ENCODE results near the gene SPINK4.

Gene SPINK4

DNA sequence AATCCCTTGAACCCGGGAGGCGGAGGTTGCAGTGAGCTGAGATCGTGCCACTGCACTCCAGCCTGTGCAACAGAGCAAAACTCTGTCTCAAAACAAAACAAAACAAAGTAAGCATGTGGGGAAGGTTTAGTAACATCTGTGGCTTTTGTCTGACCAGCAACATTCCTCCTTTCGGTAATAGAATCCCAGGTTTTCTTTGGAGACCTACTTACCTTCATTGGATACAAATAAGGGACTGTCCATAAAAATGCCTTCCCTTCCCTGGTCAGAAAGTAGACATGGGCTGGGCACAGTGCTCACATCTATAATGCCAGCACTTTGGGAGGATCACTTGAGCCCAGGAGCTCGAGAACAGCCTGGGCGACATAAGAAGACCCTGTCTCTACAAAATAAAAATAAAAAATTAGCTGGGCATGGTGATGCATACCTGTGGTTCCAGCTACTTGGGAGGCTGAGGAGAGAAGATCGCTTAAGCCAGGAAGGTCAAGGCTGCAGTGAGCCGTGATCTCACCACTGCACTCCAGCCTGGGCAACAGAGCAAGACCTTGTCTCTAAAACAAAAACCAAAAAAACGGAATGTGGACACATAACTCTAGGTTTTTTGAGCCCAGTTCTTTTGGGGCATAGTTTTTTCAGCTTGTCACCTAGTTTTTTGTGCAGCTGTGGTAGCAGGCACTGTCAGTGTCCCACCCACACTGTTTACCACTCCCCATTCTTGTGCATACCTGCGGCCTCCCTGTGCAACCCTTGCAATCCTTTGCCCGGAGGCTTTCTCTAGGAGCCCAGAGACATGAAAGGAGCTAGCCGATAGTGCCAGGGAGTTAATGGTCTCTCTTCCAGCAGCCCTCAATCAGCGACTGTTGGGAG, 9.0 kb upstream of the SPINK4 start:
- no peak for DNase-seq

GRCh38 chr9:33231623-33231942, 8.4 kb upstream of the SPINK4 start:
- no peak for DNase-seq

- no peak for DNase-seq
Observed at GRCh38 chr9:33232815-33233214, 7.2 kb upstream of the SPINK4 start.

DNA sequence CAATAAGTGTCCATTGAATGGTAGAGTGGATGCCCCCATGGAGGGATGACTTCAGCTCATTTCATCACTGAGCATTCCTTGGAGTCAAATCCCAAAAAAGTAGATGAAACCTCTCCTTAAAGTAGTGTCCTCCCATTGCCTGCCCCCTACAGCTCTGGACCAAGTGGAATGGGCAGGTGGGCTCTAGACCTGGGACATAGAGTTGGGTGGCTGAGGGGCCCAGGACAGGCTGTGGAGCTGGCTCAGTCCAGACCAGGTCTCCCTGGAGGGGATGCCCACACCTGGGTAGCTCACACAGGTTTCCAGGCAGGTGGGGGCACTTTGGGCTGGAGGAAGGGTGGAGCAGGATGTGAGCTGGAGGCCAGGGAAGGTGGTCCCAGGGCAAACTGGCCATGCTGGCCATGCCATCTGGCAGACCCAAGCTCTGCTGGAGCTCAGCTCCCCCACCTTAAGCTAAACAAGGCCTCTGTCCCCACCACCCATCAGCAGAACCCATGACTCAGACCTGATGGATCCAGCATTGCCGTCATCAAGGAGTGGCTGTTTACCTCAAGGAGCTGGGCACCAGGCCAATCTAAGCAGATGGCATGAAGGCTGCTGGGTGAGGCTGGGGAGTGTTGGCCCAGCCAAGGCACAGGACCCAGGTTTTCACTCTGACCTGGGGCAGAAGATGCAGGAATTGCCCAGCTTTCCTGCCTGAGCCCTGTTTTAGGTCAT, 6.2 kb upstream of the SPINK4 start:
- no peak for DNase-seq

GRCh38 chr9:33234511-33235467, 5.2 kb upstream of the SPINK4 start:
- no peak for DNase-seq

DNA sequence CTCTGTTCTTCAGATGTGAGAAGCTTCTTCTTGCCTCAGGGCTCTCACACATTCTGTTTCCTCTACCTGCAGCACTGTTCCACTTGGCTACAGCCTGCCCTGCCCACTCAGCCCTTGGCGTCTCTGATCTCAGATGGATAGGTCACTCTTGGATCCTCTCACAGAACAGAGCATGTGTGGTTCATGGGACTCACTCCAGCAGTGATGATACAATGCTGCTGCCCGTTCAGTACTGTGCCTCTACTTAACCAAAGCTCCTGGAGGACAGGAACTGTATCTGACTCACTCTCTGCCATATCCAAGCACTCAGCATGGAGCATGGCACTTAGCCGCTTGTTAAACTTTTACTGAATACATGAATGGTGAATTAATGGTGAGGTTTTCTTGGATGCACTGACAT, 3.4 kb upstream of the SPINK4 start:
- no peak for DNase-seq

DNA sequence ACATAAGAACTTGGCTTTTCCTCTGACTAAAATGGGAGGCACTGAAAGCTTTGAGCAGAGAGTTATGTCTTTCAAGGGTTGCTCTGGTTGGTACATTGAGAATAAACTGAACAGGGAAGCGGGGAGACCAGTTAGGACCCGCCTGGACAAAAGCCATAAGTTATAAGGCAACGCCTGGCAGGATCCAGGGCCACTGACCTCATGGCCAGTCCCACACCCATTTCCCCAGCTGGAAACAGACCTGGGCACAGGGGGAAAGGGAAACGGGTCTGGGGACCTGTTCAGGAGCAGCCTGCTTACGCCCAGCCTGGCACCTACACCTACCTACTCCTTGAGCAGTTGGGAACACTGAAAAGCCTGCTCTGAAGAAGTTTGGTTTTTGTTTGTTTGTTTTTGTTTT, 1.3 kb downstream of the SPINK4 start:
- DNase-seq: no peak

- no peak for DNase-seq
Observed at GRCh38 chr9:33242609-33243134, 2.7 kb downstream of the SPINK4 start.

GRCh38 chr9:33244137-33244784, 4.3 kb downstream of the SPINK4 start:
- peak; percentile 31 for DNase-seq

DNA sequence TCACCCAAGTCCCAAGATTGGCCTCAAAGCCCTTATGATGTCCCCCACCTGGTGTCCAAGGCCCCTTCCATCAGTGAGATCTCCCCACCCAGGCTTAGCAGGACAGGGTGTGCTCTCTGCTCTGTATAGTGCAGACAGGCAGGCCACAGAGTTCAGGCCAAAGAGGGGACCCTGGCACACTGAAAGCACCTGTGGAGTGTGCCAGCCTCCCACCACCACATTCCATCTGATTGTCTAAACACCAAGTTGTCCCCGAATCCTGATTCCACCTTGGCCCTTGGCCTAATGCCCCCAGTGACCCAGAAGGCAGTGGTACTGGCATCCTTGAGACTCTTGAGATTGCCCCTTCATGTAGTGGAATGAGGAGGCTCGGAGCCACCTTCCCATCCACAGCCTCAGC, 5.4 kb downstream of the SPINK4 start:
- DNase-seq: no peak

DNA sequence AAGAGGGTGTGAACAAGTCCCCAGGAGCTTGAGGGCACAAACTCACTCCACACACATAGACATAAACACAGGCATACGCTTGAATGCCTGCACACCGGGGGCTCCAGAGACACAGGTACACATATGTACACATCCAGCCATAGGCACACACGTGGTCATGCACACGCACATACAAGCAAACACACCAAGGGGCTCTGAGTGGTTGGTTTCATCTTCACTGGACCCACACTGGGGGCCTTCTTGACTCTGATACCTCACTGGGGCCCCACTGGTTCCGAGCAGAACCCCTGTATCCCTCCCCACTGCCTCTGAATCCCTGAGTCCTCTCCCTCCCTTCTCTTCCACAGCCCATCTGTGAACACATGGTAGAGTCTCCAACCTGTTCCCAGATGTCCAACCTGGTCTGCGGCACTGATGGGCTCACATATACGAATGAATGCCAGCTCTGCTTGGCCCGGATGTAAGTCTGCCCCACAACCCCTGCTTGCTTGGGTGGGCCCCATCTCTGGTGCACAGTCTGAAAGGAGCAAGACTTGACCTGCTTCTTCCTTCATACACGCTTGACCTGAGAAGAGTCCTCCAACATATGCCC, 6.4 kb downstream of the SPINK4 start:
- DNase-seq: no peak

- DNase-seq: no peak
Observed at GRCh38 chr9:33248606-33249005, 8.6 kb downstream of the SPINK4 start.

DNA sequence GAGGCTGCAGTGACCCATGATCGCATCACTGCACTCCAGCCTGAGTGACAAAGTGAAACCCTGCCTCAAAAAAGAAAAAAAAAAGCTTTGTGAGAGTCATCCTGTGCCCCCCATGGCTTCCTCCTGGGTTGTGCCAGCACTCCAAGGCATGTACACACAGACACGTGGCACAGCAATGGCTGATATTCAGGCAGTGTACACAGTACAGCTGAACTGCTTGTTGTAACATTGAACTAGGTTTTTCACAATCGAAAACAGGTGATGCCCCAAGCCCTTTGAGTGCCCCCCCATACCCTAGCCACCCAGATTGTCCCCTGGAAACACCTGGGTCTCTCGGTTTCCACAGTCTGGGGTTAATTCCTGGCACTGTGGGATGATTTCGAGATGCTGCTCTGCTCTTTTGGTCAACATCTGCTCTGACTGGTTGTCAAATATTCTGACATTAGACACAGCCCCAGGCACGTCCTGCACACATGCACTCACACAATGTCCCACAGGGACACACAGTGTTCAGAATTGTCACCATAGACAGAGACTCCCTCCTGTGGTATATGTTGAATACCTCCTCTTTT, 9.2 kb downstream of the SPINK4 start:
- no peak for DNase-seq

DNA sequence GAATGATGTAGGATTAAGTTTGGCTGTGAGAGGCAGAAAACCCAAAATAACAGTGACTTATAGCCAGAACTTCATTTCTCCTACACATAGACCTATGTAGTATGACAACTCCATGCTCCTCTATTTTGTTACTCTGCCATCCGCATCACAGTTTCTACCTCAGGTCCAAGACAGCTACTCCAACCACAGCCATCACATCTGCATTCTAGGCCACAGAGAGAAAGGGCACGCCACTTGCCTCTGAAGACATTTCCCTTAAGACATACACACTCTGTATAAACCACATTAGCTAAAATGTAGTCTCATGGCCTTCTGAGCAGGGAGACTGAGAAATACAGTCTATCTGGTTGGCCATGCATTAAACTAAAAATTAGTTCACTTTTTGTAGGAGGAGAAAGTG, 10.0 kb downstream of the SPINK4 start:
- no peak for DNase-seq

DNA sequence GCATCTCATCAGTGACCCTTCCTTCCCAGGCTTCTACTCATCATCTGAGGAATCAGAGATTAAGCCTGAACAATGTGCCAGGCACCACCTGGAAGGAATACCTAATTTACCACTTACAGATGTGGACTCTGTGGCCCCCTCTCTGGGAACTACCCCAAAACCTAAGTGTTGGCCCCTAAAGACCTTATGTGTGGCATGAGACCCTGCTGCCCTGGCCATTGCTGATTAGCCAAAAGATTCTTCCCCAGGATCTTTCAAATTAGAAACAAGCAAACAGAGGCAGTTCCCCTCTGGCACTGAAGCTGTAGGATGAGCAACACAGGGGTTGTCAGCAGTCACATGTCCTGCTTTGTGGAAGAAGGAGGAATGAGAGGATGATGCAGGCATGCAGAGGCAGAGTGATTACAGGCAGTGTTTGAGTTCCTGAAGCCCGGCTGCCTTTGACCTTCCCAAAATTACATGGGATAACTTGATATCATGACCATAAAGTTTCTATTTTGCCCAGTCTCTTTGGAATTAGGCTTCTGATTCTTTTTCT, 10.6 kb downstream of the SPINK4 start:
- DNase-seq: peak; percentile 78

DNA sequence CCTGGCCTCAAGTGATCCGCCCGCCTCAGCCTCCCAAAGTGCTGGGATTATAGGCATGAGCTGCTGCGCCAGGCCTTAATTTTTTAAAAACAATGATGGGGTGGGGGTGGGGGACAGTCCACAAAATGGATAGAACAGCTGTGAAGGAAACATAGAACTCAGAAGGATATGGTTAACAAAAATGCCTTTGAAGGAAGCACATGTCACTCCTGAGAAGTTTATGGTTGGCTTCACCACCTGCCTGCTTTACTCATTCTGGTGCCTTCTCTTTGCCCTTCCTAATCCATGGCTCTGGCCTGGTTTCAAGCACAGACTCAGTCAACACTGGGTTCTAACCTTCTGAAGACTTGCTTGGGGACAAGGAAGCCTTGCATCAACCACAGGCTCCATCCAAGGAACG, 14.2 kb downstream of the SPINK4 start:
- DNase-seq: no peak

DNA sequence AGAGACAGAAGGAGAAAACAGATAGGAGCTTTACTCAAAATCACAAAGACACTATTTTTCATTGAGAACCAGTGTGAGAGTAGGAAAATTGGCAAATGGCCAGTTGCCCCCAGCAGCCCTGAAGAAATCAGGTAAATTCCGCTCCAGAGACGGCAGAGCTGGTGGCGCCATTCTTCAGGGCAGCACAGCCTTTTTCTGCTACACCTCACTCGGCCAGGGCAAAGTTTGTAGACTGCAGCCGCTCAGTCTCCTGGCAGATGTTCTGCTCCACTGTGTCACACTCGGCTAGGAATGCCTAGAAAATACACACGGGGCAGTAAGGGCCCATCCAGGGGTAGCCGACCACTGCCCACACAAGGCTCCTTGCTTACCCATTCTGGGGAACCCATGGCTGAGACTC, 15.0 kb downstream of the SPINK4 start:
- no peak for DNase-seq

- no peak for DNase-seq
Observed at GRCh38 chr9:33255471-33255870, 15.5 kb downstream of the SPINK4 start.

- no peak for DNase-seq
Observed at GRCh38 chr9:33256236-33256635, 16.3 kb downstream of the SPINK4 start.

GRCh38 chr9:33257276-33257675, 17.3 kb downstream of the SPINK4 start:
- DNase-seq: no peak

DNA sequence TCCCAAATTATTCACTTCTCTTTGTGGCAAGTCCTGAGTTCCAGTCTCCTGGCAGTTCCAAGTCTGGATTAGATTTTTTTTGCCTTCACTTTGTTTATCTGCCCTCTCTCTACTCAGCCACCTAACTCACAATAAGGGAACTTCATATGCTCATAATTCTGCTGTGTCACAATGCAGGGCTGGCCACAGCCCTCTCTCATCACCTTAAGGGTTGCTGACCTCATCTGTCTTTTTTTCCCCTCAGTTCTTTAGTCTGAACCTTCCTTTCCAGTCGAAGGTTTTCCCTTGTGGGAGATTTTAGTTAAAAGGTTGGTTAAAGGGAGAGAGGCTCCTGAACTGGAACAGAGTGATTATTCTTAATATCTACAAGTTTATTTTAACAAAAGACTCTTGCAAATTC, 20.4 kb downstream of the SPINK4 start:
- DNase-seq: no peak
